Right ventricle myocardium superior (tissue), 1 donor: ENCODE measurements around the gene MEI4. TPM values are rescaled to one million over a fixed set of nuclear protein-coding genes. Genes with fewer than 3 reads are reported as not detected.
"Not testable (repeated sequence)": the region's sequence is repeated elsewhere in the genome, so short reads cannot be mapped to it uniquely, and the experiment has no call there.

Experiments
- ATAC-seq: fragments of 200-7000 bp; cut with Tn5 transposase; one replicate; pipeline ENCODE4 v1.9.1; 2020; ENCODE audit warnings: mild to moderate bottlenecking; ENCODE audit not compliant: poor library complexity
- DNase-seq: peaks from one replicate; pipeline ENCODE4 v3.0.0-alpha.2; 2020
- intact Hi-C: fragments of 100-400 bp; cut with DNase I; formaldehyde crosslinking; loops from one replicate; pipeline ENCODE4 v1.11.2; 2022
- long read RNA-seq: library from polyadenylated mRNA; unstranded; transcript quantifications from one replicate; pipeline ENCODE4 v2.0.0, GENCODE V29; 2021
- total RNA-seq: library from RNA; stranded (reverse); fragmentation: NEBNext Ultra II Directional; extraction: Animal tissue kit (Norgen Biotek cat#: 25700); gene quantifications from one replicate; pipeline ENCODE4 v1.2.1, GENCODE V29; 2021
- donor health status: DM: no; HTN: yes; CAD: no; lungs with severe emphysema.

MEI4 gene, protein sequence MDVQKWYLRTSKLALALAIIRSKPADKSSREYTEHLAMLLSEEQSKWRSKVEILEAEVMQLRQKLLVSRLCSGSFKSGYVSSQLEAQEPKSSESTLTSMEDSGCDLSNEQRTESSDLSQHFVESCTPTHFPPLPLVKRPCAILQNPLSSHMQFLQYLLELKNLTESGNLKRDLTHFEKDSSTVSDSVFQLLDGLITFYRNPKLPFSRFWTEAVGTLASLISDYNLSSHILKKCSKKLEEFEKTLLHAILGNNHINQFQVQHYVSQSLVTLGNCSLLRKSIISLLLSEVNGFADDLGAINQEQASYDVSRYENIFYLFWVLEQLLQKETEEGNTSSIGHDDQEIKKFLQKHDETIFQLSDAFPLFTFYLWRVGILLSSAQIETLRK
- 0.73 TPM for total RNA-seq
- long read RNA-seq = 0 reads

DNA sequence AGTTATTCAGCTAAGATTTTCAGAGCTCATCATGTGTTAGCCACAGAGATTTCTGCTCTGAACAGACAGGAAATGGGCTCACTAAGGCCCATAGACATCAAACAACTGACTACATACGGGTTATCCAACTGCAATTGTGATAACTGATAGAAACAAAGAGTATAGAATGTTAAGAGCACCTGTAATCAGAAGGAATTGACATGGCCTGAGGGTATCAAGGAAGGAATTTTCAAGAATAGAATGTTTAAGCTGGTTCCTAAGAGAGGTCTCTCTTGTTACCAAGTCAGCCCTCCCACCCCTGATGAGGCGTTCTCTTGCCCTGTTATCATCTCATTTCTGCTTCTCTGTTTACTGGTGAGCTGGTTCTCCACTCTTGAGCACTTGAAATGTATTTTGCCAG, at the start of gene MEI4:
Gene MEI4, plus strand, starts transcription at position 301 of the 400 bp plus-strand sequence. CDS start 37,633 bp downstream, outside the sequence.
- intact Hi-C loops = no loop called here
- DNase-seq (no peak), ATAC-seq (no peak)

DNA sequence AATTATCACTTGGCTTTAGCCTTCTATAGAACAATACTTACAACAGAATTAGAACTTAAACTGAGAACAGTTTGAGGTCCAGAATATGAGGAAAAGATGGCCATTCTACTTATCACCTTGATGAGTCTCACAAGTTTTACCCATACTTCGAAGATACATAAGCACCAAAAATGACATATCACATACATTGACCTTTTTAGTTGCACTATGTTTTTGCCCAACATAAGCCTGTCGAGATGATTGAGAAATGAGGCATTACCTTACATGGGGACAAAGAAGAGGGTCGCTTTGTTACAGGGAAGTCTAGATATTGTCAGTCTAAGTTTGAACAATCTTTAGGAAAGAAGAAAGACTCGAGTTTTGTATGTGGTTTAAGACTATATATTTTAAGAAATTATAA, 48.4 kb upstream of the MEI4 start:
- intact Hi-C loops = no loop called here
- no peak for ATAC-seq
- no peak for DNase-seq

DNA sequence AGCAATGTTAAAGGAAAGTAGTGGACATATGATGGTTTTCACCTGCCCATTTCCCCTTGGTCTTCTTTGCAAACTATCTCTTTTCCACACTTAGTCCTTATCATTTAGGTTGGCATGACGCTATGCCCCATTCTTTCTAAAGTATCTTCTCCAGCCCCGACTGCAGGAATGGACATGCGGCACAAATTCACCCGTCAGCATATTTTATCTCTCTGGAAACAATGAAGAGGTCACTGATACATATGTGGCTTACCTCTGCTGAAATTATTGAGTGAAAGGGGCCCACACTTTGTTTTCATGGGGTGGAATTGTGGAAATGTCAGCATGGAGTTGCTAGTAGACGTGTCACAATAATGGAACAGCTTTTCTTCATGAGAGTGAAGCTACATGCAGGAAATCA, 45.8 kb upstream of the MEI4 start:
- DNase-seq = no peak
- ATAC-seq = no peak
- intact Hi-C loops = no loop called here

DNA sequence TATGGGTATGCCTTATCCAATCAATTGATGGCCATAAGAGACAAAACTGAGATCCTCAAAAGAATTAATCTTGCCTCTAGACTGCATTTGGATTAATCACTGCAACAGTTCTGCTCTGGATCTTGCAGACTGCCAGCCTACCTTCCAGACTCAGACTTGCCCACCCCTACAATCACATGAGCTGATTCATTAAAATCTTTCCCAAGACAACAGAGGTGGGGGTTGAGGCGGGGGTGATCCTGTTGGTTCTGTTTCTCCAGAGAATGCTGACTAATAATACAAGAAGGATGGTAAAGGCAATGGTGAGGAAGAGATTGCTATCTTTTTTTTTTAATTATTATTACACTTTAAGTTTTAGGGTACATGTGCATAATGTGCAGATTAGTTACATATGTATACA, 43.7 kb upstream of the MEI4 start:
- DNase-seq (no peak), ATAC-seq (no peak)
- intact Hi-C loops = no loop called here

DNA sequence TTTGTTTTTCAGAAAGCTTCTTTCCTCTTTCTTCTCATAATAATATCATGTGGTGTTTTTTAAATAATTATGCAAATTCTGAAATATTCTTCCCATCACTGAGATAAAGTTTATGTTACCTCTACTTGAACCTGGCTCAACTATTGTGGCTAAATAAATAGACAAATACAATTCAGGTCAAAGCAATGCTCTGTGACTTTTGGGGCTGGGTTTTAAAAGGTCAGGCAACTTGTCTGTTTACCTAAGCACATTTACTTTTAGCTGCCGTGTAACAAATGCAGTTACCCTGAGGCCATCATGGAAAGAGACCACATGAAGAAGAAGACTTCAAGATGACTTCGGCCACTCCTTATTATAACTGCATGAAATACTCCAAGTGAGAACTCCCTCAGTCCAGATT, 33.7 kb upstream of the MEI4 start:
- intact Hi-C loops = no loop called here

DNA sequence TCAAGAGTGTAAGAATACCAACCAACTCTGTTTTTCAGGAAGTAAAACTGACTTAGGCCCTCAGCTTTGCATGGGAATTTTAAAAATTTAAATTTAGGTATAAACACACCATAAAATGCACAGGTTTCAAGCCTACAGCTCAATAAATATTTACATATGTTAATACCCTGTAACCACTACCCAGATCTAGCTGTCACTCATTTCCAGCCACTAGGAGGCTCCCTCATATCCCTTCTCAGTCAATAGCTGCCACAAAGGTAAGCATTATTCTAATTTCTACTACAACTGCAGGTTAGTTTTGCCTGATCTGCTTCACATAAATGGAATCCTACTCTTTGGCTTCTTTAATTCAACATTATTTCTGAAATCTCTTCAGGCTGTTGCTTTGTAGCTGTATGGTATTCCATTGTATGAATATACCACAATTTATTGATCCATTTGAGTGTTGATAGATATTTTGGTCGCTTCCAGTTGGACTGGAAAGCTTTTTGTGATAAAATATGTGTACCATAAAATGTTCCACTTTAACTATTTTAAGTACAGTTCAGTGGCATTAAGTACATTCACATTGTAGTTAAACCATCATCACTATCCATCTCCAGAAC, 32.5 kb upstream of the MEI4 start:
- DNase-seq (no peak), ATAC-seq (no peak)

More for the DNA sequence above, 33.7 kb upstream of the MEI4 start:
- no peak for DNase-seq
- ATAC-seq = no peak

DNA sequence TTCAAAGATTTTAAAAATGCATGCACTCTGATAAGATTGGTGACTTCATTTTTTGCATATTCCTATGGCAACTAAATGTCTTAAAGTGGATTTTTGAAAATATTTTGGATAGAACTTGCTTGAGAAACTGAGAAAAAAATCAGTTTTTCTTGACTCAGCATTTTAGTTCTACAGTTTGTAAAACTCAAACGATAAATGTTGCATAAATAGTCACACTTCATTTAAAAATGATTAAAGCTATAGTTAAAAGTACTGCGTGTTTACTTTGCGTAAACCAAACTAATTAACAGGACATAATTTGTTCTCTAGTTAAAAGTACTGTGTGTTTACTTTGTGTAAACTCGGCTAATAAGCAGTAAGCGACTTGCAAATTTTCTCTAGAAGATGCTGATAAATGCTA, 28.3 kb upstream of the MEI4 start:
- no peak for DNase-seq
- intact Hi-C loops = no loop called here
- no peak for ATAC-seq

More for the DNA sequence above, 32.5 kb upstream of the MEI4 start:
- intact Hi-C loops = no loop called here

DNA sequence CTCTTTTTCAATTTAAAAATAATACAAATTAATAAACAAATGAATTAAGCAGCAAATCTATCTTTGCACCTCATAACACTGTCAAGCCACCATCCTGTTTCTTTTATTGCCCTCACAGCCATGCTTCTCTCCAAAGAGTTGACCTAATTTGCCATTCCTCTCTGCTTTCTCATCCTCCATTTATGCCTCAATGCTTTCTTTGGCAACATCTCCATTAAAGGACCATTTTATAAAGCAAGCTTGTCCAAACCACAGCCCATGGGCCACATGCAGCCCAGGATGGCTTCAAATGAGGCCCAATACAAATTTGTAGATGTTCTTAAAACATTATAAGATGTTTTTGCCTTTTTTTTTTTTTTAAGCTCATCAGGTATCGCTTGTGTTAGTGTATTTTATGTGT, 26.4 kb upstream of the MEI4 start:
- ATAC-seq (no peak), DNase-seq (no peak)
- intact Hi-C loops = no loop called here

DNA sequence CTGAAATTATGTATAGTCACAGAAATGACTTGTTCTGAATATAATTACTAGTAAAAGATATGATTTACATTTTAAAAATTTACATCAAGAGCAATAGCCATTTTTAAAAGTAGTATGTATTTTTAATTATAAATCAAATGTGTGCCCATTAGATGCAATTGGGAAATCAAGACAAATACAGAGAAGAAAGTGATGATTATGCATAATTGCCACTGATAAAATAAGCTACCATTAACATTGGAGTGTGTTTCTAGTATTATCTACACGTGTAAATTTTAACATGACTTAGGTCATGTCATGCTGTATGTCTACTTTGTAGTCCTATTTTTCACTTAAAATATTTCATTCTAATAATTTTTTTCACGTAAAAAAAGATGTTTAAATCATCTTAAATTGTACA, 22.8 kb upstream of the MEI4 start:
- ATAC-seq (no peak), DNase-seq (no peak)
- intact Hi-C loops = no loop called here

DNA sequence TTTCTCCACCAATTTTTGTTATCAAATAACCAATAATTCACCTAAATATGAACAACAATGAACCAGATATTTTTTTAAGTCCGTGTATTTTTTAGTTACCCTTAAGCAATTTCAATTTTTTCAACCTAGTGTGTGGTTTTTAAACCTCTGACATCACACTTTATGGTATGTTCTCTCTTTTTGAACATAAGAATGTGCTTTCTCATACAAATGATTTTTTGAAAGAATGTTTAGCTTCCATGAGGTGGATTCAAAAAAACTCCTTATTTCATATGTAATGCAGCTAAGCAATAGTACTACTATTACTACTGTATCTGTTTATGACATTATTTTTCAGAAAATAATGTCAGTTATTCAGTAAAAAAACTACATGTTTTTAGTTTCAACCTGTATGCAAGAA, 19.4 kb upstream of the MEI4 start:
- intact Hi-C loops = no loop called here
- ATAC-seq = no peak

DNA sequence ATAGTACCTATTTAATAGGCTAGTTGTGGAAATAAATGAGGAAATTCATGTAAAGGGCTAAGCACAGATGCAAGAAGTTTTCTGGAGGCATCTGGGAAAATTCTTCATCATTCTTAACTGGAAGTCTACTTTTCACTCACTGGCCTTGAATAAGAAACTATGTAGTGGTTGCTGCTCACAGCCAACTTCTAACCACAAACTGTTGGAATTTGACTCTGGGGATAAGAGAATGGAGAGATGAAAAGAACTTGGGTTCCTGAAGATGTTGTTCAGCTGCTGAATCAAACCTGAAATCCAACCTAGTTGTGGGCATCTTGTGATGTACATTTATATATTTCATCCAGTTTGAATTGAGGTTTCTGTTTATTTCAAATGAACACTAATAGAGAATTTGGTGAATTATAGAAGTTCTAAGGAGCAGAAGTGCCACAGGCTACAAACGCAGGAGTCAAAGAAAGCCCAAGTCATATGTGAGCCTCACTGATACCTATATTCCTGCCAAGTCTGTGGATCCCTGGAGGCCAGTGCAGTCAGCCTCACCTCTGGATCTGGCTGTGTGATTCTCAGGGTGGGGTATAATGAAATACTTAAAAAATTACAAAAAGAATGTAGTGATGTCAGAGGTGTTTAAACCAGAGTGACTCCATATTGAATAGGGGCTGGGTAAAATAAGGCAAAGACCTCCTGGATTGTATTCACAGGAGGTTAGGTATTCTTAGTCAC, 18.7 kb upstream of the MEI4 start:
- intact Hi-C loops = no loop called here
- DNase-seq (no peak), ATAC-seq (no peak)

More for the DNA sequence above, 19.4 kb upstream of the MEI4 start:
- no peak for DNase-seq

DNA sequence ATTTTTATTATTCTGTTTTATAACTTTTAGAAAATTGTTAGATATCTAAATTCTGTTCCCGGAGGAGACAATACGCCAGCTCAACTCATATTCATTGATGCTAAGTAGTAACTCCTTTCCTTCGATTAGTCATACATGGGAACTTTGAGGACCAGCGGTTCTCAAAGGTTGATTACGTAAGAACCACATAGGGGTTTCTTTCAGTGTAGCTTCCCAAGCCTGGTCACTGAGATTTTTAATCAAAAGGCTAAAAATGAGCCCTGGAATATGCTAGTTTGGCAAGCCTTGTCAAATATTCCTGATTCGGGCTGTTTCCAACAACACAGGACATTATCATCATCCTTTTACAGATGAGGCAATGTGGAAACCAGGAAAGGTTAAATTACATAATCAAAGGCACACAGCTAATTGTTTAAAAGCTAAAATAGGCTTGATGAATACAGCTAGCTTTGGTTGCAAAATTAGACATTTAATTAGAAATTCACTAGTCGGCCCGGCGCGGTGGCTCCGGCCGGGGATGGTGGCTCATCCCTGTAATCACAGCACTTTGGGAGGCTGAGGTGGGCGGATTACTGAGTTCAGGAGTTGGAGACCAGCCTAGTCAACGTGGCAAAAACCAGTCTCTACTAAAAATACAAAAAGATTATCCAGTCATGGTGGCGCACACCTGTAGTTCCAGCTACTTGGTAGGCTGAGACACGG, 14.6 kb upstream of the MEI4 start:
- DNase-seq (no peak), ATAC-seq (no peak)
- intact Hi-C loops = no loop called here

DNA sequence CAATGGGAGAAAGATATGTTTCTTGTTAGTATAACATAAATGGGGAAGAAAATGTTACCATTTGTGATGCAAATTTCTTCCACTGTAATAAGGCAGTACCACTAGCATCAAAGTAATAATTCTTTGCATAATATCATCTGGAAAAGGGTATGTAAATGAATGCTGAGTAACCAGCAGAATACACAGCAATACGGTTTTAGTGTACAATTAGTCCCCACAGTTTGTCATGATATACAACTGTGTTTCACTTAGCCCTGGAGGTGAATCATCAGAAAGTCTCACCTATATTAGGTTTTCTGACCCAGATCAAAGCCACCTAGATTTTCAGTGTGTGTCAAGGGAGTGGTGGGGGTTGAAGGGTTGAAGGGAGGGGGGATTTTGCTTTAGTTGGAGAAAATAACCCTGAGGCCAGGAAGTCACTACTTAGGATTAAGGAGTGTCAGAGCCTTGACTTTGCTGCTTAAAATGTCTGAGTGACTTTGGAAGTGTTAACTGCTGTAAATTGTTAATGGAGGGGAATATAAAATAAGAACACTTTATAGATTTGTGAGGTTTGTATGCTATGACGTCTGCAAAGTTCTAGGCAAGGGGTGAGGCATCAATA, 8.6 kb upstream of the MEI4 start:
- DNase-seq (no peak), ATAC-seq (no peak)
- intact Hi-C loops = no loop called here

DNA sequence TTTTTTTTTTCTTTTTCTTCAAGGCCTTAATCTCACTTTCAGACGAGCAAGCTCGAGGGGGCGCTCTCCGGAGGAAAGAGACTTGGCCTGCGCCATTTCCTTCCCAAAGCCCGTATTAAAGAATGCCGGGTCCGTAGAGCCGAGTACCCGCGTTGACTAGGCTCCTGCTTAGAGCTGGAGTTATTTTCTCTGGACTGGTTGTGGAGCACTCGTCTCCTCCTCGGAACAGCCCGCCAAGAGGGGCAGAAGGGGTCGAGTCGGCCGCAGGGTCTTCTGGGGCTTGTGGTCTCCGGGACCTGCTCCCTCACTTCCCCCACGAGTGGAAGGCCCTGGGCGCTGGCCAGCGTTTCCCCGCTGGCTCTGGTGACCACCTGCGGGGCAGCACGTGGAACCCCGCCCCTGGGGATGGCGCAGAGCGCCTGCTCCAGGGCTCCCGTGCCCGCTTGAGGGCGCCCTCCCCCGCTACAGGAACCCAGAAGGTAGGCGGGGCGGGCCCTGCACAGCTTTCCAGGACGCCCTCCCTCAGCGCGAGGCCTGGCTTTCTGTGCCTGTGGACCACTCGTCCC, 2.7 kb upstream of the MEI4 start:
- DNase-seq = peak; percentile 63
- peak; percentile 91 for ATAC-seq
- intact Hi-C loops = no loop called here

DNA sequence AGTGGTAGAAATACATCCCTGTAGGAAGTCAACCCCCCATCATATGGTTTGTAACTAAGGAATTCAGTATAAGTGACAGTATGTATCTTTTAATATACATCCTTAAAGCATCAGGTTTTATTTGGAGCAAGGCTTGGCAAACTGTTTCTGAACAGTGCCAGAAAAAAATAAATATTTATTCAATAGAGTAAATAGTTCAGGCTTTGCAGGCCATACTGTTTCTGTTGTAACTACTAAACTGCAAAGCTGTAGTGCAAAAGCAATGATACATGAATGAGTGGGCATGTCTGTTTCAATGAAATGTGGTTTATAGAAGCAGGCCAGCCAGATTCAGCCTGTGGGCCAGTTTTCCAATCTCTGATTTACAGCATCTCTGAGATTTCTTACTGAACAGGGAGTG, 977 bp downstream of the MEI4 start:
- intact Hi-C loops = no loop called here
- no peak for ATAC-seq
- no peak for DNase-seq

DNA sequence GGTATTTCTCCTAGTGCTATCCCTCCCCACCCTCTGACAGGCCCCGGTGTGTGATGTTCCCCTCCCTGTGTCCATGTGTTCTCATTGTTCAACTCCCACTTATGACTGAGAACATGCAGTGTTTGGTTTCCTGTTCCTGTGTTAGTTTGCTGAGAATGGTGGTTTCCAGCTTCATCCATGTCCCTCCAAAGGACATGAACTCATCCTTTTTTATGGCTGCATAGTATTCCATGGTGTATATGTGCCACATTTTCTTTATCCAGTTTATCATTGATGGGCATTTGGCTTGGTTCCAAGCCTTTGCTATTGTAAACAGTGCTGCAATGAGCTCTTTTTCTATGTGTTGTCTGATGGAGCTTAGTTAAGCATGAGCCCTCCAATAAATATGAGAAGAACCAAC, 2.2 kb downstream of the MEI4 start:
- ATAC-seq, intact Hi-C loops, DNase-seq: not testable (repeated sequence)

DNA sequence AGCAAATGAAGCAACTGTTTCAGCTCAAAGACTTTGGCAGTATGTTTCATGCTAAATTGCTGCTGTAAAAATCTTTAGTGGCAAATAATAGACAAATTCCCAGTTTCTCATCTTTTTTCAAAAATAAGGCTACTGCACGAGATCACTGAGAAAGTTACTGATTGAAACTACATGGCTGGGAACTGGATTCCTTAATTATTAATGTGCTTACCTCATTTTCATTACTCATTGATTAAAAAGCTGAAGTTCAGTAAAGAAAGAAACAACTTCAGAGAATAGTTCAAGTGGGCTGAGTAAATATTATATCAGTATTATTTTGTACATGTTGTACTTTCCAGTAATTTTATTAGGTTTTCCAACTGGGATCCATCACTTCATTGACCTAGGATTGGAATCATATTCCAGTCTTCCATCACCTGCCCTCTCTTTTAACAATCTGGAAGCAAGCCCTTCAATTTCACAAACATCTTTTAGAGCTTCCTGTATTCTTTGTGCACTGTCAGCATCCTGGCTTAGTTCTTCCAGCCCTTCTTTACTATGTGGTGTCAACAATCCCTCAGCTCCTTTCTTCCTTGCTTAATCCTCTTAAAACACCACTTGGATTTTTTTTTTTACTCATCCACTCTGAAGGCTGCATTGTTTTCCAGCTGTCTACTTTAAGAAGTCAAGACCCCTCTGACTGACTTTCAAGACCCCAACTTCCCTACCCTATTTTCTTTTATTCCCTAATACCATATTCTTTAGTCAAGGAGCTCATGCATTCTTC, 4.3 kb downstream of the MEI4 start:
- DNase-seq (no peak), ATAC-seq (no peak)
- intact Hi-C loops = no loop called here

DNA sequence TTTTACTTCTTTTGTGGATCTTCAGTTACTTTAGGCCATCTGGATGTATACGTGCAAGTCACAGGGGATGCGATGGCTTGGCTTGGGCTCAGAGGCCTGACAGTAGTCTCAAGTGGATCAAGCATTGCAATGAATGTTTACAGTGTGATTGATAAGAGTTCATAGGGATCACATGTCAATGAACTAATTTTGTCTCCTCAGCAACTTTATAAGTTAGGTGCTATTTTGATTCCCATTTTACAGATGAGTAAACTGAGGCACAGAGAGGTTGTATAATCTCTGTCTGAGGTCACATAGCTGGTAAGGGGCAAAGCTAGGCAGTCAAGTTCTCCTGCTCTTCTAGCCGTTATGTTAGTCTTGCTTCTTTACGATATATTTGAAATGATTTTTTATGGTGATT, 13.5 kb downstream of the MEI4 start:
- ATAC-seq = no peak
- intact Hi-C loops = no loop called here

More for the DNA sequence above, 13.5 kb downstream of the MEI4 start:
- no peak for DNase-seq
